CD4-positive, alpha-beta T cell treated with Interleukin-17A for 1 hour (primary cell): ENCODE data around the gene CIB4.
A peak's percentile ranks its signal among the peaks of the same experiment; 100 is the strongest.

Experiments used
- DNase-seq: peaks from one replicate; pipeline ENCODE4 v3.0.0-alpha.2; 2020

The CIB4 gene

GRCh38 chr2:26564121-26564644, 77.0 kb downstream of the CIB4 start:
- DNase-seq: no peak

GRCh38 chr2:26563686-26564085, 77.5 kb downstream of the CIB4 start:
- DNase-seq: no peak

GRCh38 chr2:26562811-26563645, 78.1 kb downstream of the CIB4 start:
- no peak for DNase-seq

GRCh38 chr2:26561918-26562810, 79.0 kb downstream of the CIB4 start:
- DNase-seq: peak; percentile 4

GRCh38 chr2:26561376-26561775, 79.8 kb downstream of the CIB4 start:
- no peak for DNase-seq

DNA sequence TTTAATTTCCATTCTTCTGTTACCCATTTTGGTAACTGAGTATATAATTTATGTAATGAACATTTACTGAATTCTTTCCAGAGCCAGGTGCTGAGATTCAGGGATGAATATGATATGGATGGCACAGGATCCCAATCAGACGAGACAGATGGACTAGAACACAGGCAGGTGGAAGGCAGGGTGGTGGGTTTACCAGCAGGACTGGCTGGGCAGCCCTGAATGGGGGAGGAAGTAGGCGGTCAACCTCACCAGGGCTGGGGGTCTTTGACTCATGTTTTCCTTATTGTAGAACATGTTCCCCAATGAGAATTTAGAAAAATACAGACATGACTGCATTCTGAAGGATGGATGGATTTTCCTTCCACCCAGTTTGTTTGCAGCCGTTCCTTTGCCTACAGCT, 80.3 kb downstream of the CIB4 start:
- no peak for DNase-seq

- no peak for DNase-seq
These were observed 81.6 kb downstream of the CIB4 start for GRCh38 chr2:26559556-26559955.

- DNase-seq: no peak
These were observed 82.1 kb downstream of the CIB4 start for GRCh38 chr2:26559044-26559405.

GRCh38 chr2:26558271-26559043, 82.7 kb downstream of the CIB4 start:
- no peak for DNase-seq

- DNase-seq: no peak
These were observed 83.8 kb downstream of the CIB4 start for GRCh38 chr2:26557244-26557925.

DNA sequence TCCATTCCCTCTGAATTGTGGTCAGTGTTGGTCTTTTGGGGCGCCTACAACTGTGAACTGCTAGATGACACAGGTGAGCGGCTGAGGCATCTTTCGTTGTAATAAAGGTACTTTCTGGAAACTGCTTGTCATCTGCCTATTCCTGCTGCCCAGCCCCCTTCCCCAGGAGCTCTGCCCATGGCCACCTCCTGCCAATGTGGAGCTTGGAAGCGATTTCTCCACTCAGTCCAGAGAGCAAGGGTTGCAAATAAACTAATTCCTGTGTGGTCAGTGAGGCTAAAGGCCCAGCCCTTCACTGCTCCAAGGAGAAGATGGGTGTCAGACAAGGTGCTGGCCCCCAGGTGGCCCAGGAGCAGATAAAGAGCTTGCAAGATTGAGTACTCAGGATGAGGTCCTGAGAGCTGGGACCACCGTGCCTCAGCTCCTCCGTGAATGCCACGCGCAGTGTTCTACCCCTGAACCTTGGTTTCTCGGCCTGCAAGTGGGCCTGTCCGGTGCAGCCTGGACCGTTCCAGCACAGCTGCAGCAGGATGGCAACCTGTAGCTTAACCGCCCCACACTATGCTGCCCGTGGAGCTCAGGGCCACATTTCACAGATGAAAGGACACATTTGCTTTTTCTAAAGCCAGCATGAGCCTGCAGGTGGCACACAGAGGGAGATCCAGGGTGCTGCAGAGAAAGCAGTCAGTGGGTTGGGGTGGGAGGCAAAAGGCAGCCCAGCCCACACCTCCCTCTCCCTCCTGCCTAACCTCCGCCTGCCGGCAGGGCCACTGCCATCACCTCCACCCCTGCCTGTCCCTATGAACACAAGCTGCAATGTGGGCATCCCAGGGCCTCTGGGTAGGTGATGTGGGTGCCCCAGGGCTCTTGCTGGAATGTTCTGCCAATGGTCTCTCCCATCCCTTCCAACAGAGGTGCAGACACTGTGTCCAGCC, 84.6 kb downstream of the CIB4 start:
- no peak for DNase-seq

GRCh38 chr2:26555246-26556133, 85.7 kb downstream of the CIB4 start:
- no peak for DNase-seq

- no peak for DNase-seq
These were observed 88.4 kb downstream of the CIB4 start for GRCh38 chr2:26552641-26553374.

DNA sequence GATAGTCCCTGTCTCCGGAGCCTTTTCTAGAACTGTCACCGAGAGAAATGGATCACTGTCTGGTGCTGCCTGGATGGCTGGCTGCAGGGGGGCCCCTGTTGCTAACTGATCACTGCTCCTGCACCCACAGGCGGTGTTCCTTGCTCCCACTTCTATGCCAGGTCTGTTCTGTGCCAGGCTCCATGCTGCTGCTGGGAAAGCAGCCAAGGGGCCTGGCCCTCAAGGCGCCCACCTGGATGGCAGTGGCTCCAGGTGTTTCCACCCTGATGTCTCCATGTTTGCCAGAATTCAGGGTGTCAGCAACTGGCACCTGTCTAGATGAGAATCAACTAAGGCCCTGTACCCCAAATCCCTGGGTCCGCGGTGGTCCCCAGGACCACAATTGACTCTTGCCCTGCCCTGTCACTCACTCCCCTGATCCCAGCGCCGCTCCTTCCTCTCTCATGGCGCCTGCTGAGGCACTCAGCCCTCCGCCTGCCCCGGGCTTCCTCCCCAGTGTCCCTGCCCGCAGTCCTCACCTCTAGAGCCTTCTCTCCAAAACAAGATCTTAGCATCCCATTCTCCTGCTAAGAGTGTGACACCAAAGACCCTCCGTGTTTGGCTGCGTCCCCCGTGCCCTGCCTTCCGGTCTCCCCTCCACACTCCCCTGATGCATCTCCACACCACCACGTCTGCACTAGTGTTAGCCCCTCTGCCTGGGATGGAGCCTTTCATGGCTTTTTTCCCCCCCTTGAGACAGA, 90.7 kb downstream of the CIB4 start:
- no peak for DNase-seq

GRCh38 chr2:26542676-26543505, 98.3 kb downstream of the CIB4 start:
- no peak for DNase-seq

DNA sequence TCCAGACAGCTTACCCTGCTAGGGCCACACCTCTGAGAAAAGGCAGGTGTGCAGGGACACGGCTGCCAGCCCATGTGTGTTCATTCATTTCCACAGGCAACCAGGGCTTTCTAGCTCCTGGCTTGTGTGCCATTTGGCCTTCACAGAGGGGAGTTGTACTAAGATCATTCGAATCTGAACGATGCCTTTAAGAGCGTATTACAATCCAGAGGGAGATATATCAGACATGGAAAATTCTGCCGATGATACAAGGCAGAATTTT, 99.0 kb downstream of the CIB4 start:
- DNase-seq: no peak

- DNase-seq: no peak
These were observed 99.6 kb downstream of the CIB4 start for GRCh38 chr2:26541401-26542193.
